ENCODE data around the gene SOX21.

DNA sequence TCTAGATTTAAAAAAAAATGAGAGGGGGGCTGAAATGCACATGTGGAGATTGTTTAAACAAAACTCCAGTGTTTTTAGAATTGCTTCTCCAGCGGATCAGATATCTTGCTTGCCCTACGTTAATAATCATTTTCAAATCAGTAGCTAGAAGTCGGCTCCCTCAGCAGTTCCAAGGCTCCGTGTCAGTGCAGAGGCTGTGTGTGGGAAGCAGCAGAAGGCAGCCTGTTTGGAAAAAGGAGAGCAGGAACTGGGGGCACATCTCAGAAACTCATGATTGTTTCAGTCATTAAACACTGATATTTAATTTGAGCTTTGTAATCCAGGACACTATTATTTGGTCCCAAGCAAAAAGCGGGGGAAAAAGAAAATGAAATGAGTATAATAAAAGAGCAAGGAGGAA is 50.9 kb downstream of the SOX21 start:
- TF ChIP-seq POLR2A (IDR thresholded peaks at IDR 0.05; ENCODE audit: low read length) (no peak), HDAC2 (IDR thresholded peaks at IDR 0.05) (no peak), CHD2 (IDR thresholded peaks at IDR 0.05; ENCODE audit: low read length, partially characterized antibody) (no peak), EHMT2 (IDR thresholded peaks at IDR 0.05; ENCODE audit: low read depth) (no peak), NFE2L2 (conservative IDR thresholded peaks at IDR 0.05; ENCODE audit: low read length) (no peak), BHLHE40 (IDR thresholded peaks at IDR 0.05; ENCODE audit: low read depth, low read length) (no peak)
- TF ChIP-seq, protein P1, sequence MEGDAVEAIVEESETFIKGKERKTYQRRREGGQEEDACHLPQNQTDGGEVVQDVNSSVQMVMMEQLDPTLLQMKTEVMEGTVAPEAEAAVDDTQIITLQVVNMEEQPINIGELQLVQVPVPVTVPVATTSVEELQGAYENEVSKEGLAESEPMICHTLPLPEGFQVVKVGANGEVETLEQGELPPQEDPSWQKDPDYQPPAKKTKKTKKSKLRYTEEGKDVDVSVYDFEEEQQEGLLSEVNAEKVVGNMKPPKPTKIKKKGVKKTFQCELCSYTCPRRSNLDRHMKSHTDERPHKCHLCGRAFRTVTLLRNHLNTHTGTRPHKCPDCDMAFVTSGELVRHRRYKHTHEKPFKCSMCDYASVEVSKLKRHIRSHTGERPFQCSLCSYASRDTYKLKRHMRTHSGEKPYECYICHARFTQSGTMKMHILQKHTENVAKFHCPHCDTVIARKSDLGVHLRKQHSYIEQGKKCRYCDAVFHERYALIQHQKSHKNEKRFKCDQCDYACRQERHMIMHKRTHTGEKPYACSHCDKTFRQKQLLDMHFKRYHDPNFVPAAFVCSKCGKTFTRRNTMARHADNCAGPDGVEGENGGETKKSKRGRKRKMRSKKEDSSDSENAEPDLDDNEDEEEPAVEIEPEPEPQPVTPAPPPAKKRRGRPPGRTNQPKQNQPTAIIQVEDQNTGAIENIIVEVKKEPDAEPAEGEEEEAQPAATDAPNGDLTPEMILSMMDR (IDR thresholded peaks at IDR 0.05): no peak
- TF ChIP-seq, protein P2, sequence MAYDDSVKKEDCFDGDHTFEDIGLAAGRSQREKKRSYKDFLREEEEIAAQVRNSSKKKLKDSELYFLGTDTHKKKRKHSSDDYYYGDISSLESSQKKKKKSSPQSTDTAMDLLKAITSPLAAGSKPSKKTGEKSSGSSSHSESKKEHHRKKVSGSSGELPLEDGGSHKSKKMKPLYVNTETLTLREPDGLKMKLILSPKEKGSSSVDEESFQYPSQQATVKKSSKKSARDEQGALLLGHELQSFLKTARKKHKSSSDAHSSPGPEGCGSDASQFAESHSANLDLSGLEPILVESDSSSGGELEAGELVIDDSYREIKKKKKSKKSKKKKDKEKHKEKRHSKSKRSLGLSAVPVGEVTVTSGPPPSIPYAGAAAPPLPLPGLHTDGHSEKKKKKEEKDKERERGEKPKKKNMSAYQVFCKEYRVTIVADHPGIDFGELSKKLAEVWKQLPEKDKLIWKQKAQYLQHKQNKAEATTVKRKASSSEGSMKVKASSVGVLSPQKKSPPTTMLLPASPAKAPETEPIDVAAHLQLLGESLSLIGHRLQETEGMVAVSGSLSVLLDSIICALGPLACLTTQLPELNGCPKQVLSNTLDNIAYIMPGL (CRISPR knock-in tag; IDR thresholded peaks at IDR 0.05; ENCODE audit: borderline replicate concordance): no peak
- TF ChIP-seq, protein P3, sequence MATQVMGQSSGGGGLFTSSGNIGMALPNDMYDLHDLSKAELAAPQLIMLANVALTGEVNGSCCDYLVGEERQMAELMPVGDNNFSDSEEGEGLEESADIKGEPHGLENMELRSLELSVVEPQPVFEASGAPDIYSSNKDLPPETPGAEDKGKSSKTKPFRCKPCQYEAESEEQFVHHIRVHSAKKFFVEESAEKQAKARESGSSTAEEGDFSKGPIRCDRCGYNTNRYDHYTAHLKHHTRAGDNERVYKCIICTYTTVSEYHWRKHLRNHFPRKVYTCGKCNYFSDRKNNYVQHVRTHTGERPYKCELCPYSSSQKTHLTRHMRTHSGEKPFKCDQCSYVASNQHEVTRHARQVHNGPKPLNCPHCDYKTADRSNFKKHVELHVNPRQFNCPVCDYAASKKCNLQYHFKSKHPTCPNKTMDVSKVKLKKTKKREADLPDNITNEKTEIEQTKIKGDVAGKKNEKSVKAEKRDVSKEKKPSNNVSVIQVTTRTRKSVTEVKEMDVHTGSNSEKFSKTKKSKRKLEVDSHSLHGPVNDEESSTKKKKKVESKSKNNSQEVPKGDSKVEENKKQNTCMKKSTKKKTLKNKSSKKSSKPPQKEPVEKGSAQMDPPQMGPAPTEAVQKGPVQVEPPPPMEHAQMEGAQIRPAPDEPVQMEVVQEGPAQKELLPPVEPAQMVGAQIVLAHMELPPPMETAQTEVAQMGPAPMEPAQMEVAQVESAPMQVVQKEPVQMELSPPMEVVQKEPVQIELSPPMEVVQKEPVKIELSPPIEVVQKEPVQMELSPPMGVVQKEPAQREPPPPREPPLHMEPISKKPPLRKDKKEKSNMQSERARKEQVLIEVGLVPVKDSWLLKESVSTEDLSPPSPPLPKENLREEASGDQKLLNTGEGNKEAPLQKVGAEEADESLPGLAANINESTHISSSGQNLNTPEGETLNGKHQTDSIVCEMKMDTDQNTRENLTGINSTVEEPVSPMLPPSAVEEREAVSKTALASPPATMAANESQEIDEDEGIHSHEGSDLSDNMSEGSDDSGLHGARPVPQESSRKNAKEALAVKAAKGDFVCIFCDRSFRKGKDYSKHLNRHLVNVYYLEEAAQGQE (IDR thresholded peaks at IDR 0.05): no peak
- TF ChIP-seq, protein P4, sequence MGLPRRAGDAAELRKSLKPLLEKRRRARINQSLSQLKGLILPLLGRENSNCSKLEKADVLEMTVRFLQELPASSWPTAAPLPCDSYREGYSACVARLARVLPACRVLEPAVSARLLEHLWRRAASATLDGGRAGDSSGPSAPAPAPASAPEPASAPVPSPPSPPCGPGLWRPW (IDR thresholded peaks at IDR 0.05): no peak

Measured in A549 (cell line).